CD8-positive, alpha-beta memory T cell (primary cell): ENCODE measurements around the gene SCN8A. TPM values are rescaled to one million over a fixed set of nuclear protein-coding genes. Genes with fewer than 3 reads are reported as not detected.

Experiments used
- CTCF ChIA-PET: fragments of 350-600 bp; sonication (Branson Sonifier 250); formaldehyde crosslinking; loops from one replicate; lab custom pipeline; 2021; ENCODE audit warnings: antibody characterized with exemption; lab: Charles Lee
- POLR2A ChIA-PET: fragments of 350-600 bp; sonication (Branson Sonifier 250); formaldehyde crosslinking; loops from one replicate; lab custom pipeline; 2021; ENCODE audit warnings: antibody characterized with exemption; lab: Charles Lee
- DNase-seq, 5 donors: peaks; one replicate each; pipeline versions ENCODE4 v3.0.0 to v3.0.0-alpha.2; 2020 to 2022; ENCODE audit warnings: mixed read lengths in 1 of 5
- H3K27ac ChIP-seq: one replicate; pipeline ENCODE4 v1.7.0; 2013; ENCODE audit warnings: low read depth, mild to moderate bottlenecking, low read length, moderate library complexity
- H3K27me3 ChIP-seq: 2 replicates; pipeline ENCODE4 v1.7.0; 2013; ENCODE audit warnings: low read length, mild to moderate bottlenecking; ENCODE audit not compliant: insufficient read depth, poor library complexity, severe bottlenecking
- H3K36me3 ChIP-seq: 2 replicates; pipeline ENCODE4 v1.7.0; 2013; ENCODE audit warnings: mild to moderate bottlenecking, low read length, moderate library complexity; ENCODE audit not compliant: insufficient read depth
- H3K4me1 ChIP-seq: 2 replicates; pipeline ENCODE4 v1.7.0; 2013; ENCODE audit warnings: mild to moderate bottlenecking, low read length, moderate library complexity; ENCODE audit not compliant: insufficient read depth
- H3K4me3 ChIP-seq: 2 replicates; pipeline ENCODE4 v1.7.0; 2013; ENCODE audit warnings: mild to moderate bottlenecking, low read length
- H3K9me3 ChIP-seq: 2 replicates; pipeline ENCODE4 v1.7.0; 2013; ENCODE audit warnings: mild to moderate bottlenecking, low read length
- H3K27ac Mint-ChIP-seq, 8 donors: one replicate each; pipeline ENCODE4 v1.8.0; 2020 to 2021; ENCODE audit warnings: mixed read lengths in 8 of 8, mild to moderate bottlenecking in 6 of 8, inconsistent platforms in 3 of 8, moderate library complexity in 3 of 8
- H3K27me3 Mint-ChIP-seq, 2 donors: one replicate each; pipeline ENCODE4 v1.8.0; 2020 to 2021; ENCODE audit warnings: mixed read lengths in 2 of 2, mild to moderate bottlenecking in 1 of 2, moderate library complexity in 1 of 2
- H3K36me3 Mint-ChIP-seq, 3 donors: one replicate each; pipeline ENCODE4 v1.8.0; 2020 to 2021; ENCODE audit warnings: mixed read lengths in 3 of 3, inconsistent platforms in 1 of 3, mild to moderate bottlenecking in 1 of 3
- H3K4me1 Mint-ChIP-seq, 3 donors: one replicate each; pipeline ENCODE4 v1.8.0; 2020 to 2021; ENCODE audit warnings: mixed read lengths in 3 of 3, inconsistent platforms in 1 of 3, mild to moderate bottlenecking in 1 of 3
- H3K4me3 Mint-ChIP-seq, 7 donors: one replicate each; pipeline ENCODE4 v1.8.0; 2020 to 2021; ENCODE audit warnings: mixed read lengths in 7 of 7, mild to moderate bottlenecking in 6 of 7, moderate library complexity in 4 of 7, inconsistent platforms in 2 of 7
- H3K9me3 Mint-ChIP-seq, 5 donors: one replicate each; pipeline ENCODE4 v1.8.0; 2020 to 2022; ENCODE audit warnings: mixed read lengths in 5 of 5, mild to moderate bottlenecking in 3 of 5, moderate library complexity in 2 of 5, inconsistent platforms in 1 of 5
- polyA plus RNA-seq: library from polyadenylated mRNA; unstranded; fragments of 300-500 nt; fragmentation: Illumina TruSeq; gene quantifications from one replicate; pipeline ENCODE4 v1.2.3, GENCODE V29; 2021
- total RNA-seq, 2 experiments: library from RNA; stranded (reverse); gene quantifications; one replicate each; pipeline ENCODE4 v1.2.3, GENCODE V29; 2021

The SCN8A gene
- total and polyA plus RNA-seq, 3 experiments from 2014 or later, result 0.66 to 1.1 (median 0.83) TPM

DNA sequence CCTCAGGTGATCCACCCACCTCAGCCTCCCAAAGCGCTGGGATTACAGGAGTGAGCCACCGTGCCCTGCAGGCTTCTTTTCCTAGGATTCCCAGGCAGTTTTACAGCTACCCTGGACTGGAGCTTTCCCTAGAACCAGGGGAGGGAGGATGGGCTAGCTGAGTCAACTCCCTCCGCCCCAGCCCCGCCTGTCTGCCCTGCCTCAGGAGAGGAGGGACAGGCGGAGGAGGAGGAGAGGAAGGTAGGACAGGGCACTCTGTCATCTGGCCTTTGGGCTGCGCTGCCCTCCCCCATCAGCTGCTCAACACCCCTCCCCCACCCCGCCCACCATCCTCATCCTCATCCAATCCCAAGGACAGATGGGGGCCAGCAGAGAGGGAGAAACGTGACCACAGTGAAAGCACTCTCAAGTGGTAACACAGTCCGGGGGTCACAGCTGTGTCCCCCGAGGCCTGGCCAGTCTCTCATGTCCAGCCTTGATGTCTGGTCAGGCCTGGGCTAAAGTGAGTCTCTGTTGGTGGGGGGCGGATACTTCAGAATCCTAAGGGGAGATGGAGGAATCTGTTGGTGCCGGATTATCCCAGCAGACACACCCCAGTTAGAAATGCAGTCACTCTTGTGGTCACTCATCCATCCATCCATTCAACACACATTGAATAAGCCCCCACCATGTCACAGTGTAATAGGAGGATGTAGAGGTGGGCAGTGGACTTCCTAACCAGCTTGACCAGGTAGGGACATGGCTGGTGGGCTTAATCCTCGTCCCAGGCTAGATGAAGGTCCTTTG lies 245.2 kb downstream of the SCN8A start:
- Mint-ChIP-seq H3K27ac (no peak overlapping the region), H3K9me3 (no peaks in the 10 kb centered on the region), H3K27me3 (peaks cover 43 to 59% of the 10 kb centered on the region in 2 donors), H3K4me1 (peaks cover 10 to 16% (median 14%) of the 10 kb centered on the region in 3 donors), H3K4me3 (no peak overlapping the region), H3K36me3 (peaks cover 0 to 5% (median 0%) of the 10 kb centered on the region in 3 donors)
- CTCF ChIA-PET, result interaction anchor here (1.0 to 1.1 kb wide), 2 partner anchors 12 kb away, joined by 3 read pairs; no protein-coding TSS in a partner anchor
- H3K27me3 ChIP-seq, result peaks cover 14% of the 10 kb centered on the region
- H3K9me3 ChIP-seq, result no peaks in the 10 kb centered on the region
- no peak for DNase-seq
- POLR2A ChIA-PET, result no interaction called here
- no peak overlapping the region for H3K27ac ChIP-seq
- peaks cover 10% of the 10 kb centered on the region for H3K4me1 ChIP-seq
- no peaks in the 10 kb centered on the region for H3K36me3 ChIP-seq
- no peak overlapping the region for H3K4me3 ChIP-seq

DNA sequence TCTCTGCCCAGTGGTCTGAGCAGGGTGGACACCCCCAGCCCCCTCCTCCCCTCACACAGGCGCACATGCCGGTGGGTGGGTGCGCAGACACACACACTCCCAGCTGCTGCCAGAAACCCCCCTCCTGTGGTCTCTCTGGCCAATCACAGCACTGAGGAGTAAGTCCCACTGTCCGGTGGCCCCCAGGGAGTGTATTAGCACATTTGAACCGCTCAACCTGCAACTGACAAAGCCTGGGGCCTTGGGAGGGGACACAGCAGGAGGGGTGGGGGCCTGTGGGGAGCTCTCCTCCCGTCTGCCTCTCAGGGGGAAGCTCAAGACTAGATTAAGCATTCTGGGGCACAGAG lies 245.8 kb downstream of the SCN8A start:
- peaks cover 15% of the 10 kb centered on the region for H3K27me3 ChIP-seq
- DNase-seq, result no peak
- H3K4me3 ChIP-seq, result no peak overlapping the region
- ChIA-PET CTCF (interaction anchor here (1.1 kb wide), 1 partner anchor 13 kb away, joined by 3 read pairs; no protein-coding TSS in a partner anchor), POLR2A (no interaction called here)
- H3K36me3 Mint-ChIP-seq, result peaks cover 0 to 5% (median 0%) of the 10 kb centered on the region in 3 donors
- no peak overlapping the region for H3K27ac ChIP-seq
- H3K4me1 ChIP-seq, result peaks cover 10% of the 10 kb centered on the region
- H3K4me1 Mint-ChIP-seq, result peaks cover 10 to 16% (median 14%) of the 10 kb centered on the region in 3 donors
- no peaks in the 10 kb centered on the region for H3K9me3 Mint-ChIP-seq
- no peaks in the 10 kb centered on the region for H3K36me3 ChIP-seq
- H3K4me3 Mint-ChIP-seq, result no peak overlapping the region
- no peak overlapping the region for H3K27ac Mint-ChIP-seq
- H3K27me3 Mint-ChIP-seq, result peaks cover 44 to 55% of the 10 kb centered on the region in 2 donors
- H3K9me3 ChIP-seq, result no peaks in the 10 kb centered on the region

- Histone ChIP-seq H3K4me3 (no peak overlapping the region), H3K27ac (no peak overlapping the region), H3K36me3 (no peaks in the 10 kb centered on the region), H3K4me1 (peaks cover 10% of the 10 kb centered on the region), H3K9me3 (no peaks in the 10 kb centered on the region), H3K27me3 (peaks cover 14% of the 10 kb centered on the region)
- H3K36me3 Mint-ChIP-seq, result peaks cover 0 to 5% (median 0%) of the 10 kb centered on the region in 3 donors
- H3K4me1 Mint-ChIP-seq, result peaks cover 9 to 14% (median 12%) of the 10 kb centered on the region in 3 donors
- H3K27me3 Mint-ChIP-seq, result peaks cover 44 to 56% of the 10 kb centered on the region in 2 donors
- H3K4me3 Mint-ChIP-seq, result no peak overlapping the region
- POLR2A ChIA-PET, result no interaction called here
- CTCF ChIA-PET, result interaction anchor here (1.1 kb wide), 1 partner anchor 13 kb away, joined by 3 read pairs; no protein-coding TSS in a partner anchor
- DNase-seq, result no peak
- no peaks in the 10 kb centered on the region for H3K9me3 Mint-ChIP-seq
- H3K27ac Mint-ChIP-seq, result peak overlapping the region in 1 of 8 donors; percentile 17
Observed at GRCh38 chr12:51837286-51837685, 246.3 kb downstream of the SCN8A start.

DNA sequence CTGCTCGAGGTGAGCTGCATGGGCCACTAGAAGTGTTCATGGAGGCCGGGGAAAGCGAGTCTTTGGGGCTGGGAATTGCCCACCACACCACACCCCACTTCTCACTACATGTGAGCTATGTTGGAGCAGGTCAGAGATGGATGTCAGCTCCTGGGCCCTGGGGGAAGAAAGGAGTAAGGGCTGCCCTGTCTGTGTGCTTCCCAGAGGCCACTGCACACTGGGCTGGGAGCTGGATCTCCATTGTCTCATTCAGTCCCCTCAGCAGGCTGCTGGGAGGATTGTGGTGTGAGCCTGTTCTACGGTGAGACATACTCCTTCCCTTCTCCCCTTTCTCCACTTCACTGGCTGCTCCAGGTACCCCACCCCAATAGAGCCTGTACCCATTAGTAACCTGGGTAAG lies 247.0 kb downstream of the SCN8A start:
- Histone ChIP-seq H3K27me3 (peaks cover 14% of the 10 kb centered on the region), H3K4me3 (no peak overlapping the region), H3K27ac (no peak overlapping the region), H3K9me3 (no peaks in the 10 kb centered on the region), H3K4me1 (peaks cover 2% of the 10 kb centered on the region), H3K36me3 (no peaks in the 10 kb centered on the region)
- ChIA-PET POLR2A (no interaction called here), CTCF (no interaction called here)
- H3K27me3 Mint-ChIP-seq, result peaks cover 36 to 56% of the 10 kb centered on the region in 2 donors
- no peak overlapping the region for H3K27ac Mint-ChIP-seq
- no peak overlapping the region for H3K4me3 Mint-ChIP-seq
- no peaks in the 10 kb centered on the region for H3K9me3 Mint-ChIP-seq
- H3K36me3 Mint-ChIP-seq, result peaks cover 0 to 5% (median 0%) of the 10 kb centered on the region in 3 donors
- peaks cover 2 to 6% (median 4%) of the 10 kb centered on the region in 3 donors for H3K4me1 Mint-ChIP-seq
- no peak for DNase-seq

DNA sequence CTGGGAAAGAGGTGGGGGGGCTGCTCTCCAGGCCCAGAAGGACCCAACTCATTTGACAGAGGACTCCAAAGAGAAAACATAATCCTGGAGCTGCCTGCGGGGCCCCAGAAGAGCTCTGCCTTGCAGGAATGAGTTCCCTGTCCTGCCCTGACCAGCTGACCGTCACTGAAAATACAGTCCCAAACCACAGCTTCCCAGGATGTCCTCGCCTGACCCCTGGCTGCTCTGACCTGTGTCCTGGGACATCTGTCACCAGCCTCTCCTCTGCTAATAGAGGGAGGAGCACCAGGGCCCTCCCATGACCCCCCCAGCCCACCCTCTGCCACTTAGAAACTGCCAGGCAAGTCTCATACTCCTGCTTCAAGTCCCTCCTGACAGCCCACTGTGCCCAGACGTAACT lies 247.7 kb downstream of the SCN8A start:
- H3K27me3 Mint-ChIP-seq, result peaks cover 33 to 53% of the 10 kb centered on the region in 2 donors
- Histone ChIP-seq H3K27me3 (peaks cover 14% of the 10 kb centered on the region), H3K4me3 (no peak overlapping the region), H3K9me3 (no peaks in the 10 kb centered on the region), H3K4me1 (no peaks in the 10 kb centered on the region), H3K27ac (no peak overlapping the region), H3K36me3 (no peaks in the 10 kb centered on the region)
- ChIA-PET POLR2A (interaction anchor here (0.5 kb wide), 1 partner anchor 1075 kb away, joined by 8 read pairs; the partner anchor contains the start of gene ATF1), CTCF (no interaction called here)
- no peak for DNase-seq
- H3K4me3 Mint-ChIP-seq, result no peak overlapping the region
- H3K27ac Mint-ChIP-seq, result no peak overlapping the region
- no peaks in the 10 kb centered on the region for H3K9me3 Mint-ChIP-seq
- H3K36me3 Mint-ChIP-seq, result peaks cover 0 to 3% (median 0%) of the 10 kb centered on the region in 3 donors
- no peaks in the 10 kb centered on the region for H3K4me1 Mint-ChIP-seq

DNA sequence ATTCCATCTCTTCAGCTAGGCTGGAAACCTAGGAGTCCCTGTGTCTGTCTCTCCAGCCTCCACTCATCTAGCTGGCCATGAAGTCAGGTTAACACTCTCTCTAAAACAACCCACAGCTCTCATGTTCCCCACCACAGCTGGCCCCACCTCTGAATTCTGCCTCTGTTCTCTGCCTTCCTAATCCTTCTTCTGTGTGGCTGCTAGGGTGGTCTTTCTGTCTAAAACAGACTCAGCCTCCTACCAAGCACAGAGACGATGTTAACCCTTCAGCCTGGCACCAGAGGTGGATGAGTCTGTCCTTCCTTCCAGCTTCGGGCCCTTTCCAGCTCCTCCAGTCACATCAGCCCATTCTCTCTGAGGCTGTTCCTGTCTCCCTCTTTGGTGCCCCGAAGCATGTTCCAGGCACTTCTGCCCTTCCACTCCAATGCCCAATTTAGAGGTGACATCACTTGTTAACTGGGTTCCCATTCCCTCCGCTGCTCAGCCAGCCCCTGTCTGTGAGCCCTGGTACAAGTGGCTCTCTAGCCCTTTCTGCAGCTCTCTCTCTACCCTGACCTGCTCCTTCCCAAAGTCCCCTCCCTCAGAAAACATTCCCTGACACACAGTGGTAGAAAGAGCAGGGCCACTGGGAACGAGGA lies 248.4 kb downstream of the SCN8A start:
- Mint-ChIP-seq H3K27me3 (peaks cover 34 to 55% of the 10 kb centered on the region in 2 donors), H3K4me3 (no peak overlapping the region), H3K27ac (no peak overlapping the region), H3K36me3 (peaks cover 0 to 4% (median 0%) of the 10 kb centered on the region in 3 donors), H3K9me3 (no peaks in the 10 kb centered on the region), H3K4me1 (no peaks in the 10 kb centered on the region)
- no peak overlapping the region for H3K4me3 ChIP-seq
- CTCF ChIA-PET, result no interaction called here
- H3K27ac ChIP-seq, result no peak overlapping the region
- DNase-seq, result no peak
- H3K27me3 ChIP-seq, result peaks cover 19% of the 10 kb centered on the region
- H3K36me3 ChIP-seq, result no peaks in the 10 kb centered on the region
- no peaks in the 10 kb centered on the region for H3K4me1 ChIP-seq
- no peaks in the 10 kb centered on the region for H3K9me3 ChIP-seq
- POLR2A ChIA-PET, result interaction anchor here (0.5 kb wide), 1 partner anchor 1076 kb away, joined by 8 read pairs; the partner anchor contains the start of gene ATF1

DNA sequence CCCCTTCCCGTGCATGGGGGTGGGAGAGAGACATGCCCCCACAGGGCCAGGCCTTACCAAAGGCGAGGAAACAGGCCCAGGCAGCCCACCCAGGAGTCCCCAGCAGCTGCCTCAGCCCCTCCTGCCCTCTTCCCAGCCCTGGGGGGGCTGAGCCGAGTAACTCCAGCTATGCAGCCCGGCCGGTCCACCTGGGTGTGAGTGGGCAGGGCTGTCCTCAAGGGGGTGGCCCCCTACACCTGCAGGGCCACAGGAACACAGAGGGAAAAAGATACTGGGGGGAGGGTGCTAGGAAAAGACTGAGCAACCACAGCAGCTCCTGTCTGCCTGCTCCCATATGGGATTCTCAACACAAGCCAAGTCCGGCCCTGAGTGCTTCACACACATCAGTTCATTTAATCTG lies 249.9 kb downstream of the SCN8A start:
- Histone ChIP-seq H3K4me1 (peaks cover under 1% of the 10 kb centered on the region), H3K27ac (no peak overlapping the region), H3K27me3 (peaks cover 34% of the 10 kb centered on the region), H3K4me3 (no peak overlapping the region), H3K36me3 (no peaks in the 10 kb centered on the region), H3K9me3 (no peaks in the 10 kb centered on the region)
- Mint-ChIP-seq H3K4me3 (no peak overlapping the region), H3K4me1 (peaks cover 1% of the 10 kb centered on the region in 3 donors), H3K36me3 (peaks cover 0 to 4% (median 0%) of the 10 kb centered on the region in 3 donors), H3K9me3 (no peaks in the 10 kb centered on the region), H3K27ac (no peak overlapping the region), H3K27me3 (peaks cover 43 to 61% of the 10 kb centered on the region in 2 donors)
- CTCF ChIA-PET, result interaction anchor here (1.5 kb wide), 1 partner anchor 20 kb away, joined by 4 read pairs; no protein-coding TSS in a partner anchor
- POLR2A ChIA-PET, result no interaction called here
- no peak for DNase-seq

DNA sequence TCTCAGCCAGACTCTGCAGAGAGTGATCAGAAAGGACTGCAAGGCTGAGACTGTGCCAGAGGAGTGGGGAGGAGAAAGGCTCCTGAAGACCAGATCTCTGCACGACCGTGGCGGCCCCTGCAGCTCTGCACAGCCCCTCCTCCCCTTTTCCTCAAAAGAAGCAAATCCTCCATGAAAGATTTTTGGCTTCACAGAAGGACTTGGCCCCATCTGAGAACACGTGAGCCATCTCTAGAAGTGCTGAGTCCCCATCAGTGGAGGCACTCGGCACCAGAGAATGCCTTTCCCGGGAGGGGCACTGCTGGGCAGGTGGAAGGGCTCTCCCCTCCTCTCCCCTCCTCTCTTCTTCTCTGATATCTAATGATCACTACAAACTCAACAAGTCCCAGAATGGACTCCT lies 250.7 kb downstream of the SCN8A start:
- H3K27me3 ChIP-seq, result peaks cover 42% of the 10 kb centered on the region
- no peaks in the 10 kb centered on the region for H3K36me3 ChIP-seq
- POLR2A ChIA-PET, result no interaction called here
- H3K9me3 ChIP-seq, result no peaks in the 10 kb centered on the region
- no peak overlapping the region for H3K27ac ChIP-seq
- Mint-ChIP-seq H3K27me3 (peaks cover 50 to 64% of the 10 kb centered on the region in 2 donors), H3K27ac (no peak overlapping the region), H3K4me3 (no peak overlapping the region), H3K36me3 (peaks cover 0 to 4% (median 0%) of the 10 kb centered on the region in 3 donors), H3K9me3 (no peaks in the 10 kb centered on the region), H3K4me1 (peaks cover 5 to 9% (median 6%) of the 10 kb centered on the region in 3 donors)
- no peak overlapping the region for H3K4me3 ChIP-seq
- DNase-seq, result no peak
- peaks cover 8% of the 10 kb centered on the region for H3K4me1 ChIP-seq
- CTCF ChIA-PET, result interaction anchor here (1.5 kb wide), 1 partner anchor 21 kb away, joined by 4 read pairs; no protein-coding TSS in a partner anchor
